ENCODE results near the gene TCL1B.

The TCL1B gene

DNA sequence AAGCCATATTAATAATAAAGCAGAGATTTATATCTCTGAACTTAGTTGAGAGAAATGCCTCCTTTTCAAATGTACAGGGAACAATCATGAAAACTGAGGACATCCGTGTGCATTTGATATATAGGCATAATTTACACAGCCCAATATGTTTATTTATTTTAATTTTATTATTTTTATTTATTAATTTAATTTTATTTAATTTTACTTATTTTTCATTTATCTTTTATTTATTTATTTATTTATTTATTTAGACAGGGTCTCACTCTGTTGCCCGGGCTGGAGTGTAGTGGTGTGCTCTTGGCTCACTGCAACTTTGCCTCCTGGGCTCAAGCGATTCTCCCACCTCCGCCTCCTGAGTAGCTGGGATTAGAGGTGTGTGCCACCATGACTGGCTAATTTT, 19.3 kb downstream of the TCL1B start:
- TF ChIP-seq, protein P1, sequence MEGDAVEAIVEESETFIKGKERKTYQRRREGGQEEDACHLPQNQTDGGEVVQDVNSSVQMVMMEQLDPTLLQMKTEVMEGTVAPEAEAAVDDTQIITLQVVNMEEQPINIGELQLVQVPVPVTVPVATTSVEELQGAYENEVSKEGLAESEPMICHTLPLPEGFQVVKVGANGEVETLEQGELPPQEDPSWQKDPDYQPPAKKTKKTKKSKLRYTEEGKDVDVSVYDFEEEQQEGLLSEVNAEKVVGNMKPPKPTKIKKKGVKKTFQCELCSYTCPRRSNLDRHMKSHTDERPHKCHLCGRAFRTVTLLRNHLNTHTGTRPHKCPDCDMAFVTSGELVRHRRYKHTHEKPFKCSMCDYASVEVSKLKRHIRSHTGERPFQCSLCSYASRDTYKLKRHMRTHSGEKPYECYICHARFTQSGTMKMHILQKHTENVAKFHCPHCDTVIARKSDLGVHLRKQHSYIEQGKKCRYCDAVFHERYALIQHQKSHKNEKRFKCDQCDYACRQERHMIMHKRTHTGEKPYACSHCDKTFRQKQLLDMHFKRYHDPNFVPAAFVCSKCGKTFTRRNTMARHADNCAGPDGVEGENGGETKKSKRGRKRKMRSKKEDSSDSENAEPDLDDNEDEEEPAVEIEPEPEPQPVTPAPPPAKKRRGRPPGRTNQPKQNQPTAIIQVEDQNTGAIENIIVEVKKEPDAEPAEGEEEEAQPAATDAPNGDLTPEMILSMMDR (IDR thresholded peaks at IDR 0.05; ENCODE audit: low read depth, low read length): no peak
- no peak for DNase-seq (ENCODE audit: low read depth, low spot score)
- no peak overlapping the region for H3K4me3 ChIP-seq (ENCODE audit: low read depth, low read length)
- in situ Hi-C loops (cut with HindIII; ENCODE audit: low sequenced_read_pairs): no loop called here

DNA sequence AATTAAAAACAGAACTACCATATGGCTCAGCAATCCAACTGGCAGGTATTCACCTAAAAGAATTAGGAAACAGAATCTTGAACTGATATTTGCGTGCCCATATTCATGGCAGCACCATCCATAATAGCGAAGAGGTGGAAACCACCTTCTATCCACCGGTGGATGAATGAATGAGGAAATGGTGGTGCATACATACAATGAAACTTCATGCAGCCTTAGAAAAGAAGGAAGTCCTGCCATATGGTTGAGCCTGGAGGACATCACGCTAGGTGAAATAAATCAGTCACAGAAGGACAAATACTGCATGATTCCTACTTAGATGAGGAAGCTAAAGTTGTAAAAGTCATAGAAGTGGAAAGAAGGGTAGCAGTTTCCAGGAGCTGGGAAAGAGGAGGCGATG, 21.1 kb downstream of the TCL1B start:
- DNase-seq (ENCODE audit: low read depth, low spot score): no peak
- no peak overlapping the region for H3K4me3 ChIP-seq (ENCODE audit: low read depth, low read length)
- in situ Hi-C loops (cut with HindIII; ENCODE audit: low sequenced_read_pairs): no loop called here
- TF ChIP-seq, protein P1 (IDR thresholded peaks at IDR 0.05; ENCODE audit: low read depth, low read length): no peak

DNA sequence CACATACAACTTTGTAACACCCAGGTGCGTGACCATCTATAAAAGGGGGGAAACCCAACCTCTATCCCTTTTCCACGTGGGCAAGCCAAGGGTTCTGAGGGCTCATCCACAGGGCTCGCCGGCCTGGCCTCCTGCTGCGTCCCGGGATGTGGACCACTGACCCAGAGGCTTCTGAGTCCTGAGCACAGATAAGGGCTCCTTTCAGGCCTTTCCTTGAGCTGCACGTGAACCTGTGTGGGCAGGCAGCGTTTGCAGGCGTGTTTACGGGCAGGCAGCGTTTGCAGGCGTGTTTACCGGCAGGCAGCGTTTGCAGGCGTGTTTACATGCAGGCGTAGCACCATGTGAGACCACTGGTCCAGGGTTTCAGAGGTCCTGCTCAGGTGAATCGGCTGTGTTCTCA, 23.9 kb downstream of the TCL1B start:
- DNase-seq (ENCODE audit: low read depth, low spot score): no peak
- H3K4me3 ChIP-seq (ENCODE audit: low read depth, low read length): no peak overlapping the region
- TF ChIP-seq, protein P1 (IDR thresholded peaks at IDR 0.05; ENCODE audit: low read depth, low read length): no peak
- in situ Hi-C loops (cut with HindIII; ENCODE audit: low sequenced_read_pairs): no loop called here

DNA sequence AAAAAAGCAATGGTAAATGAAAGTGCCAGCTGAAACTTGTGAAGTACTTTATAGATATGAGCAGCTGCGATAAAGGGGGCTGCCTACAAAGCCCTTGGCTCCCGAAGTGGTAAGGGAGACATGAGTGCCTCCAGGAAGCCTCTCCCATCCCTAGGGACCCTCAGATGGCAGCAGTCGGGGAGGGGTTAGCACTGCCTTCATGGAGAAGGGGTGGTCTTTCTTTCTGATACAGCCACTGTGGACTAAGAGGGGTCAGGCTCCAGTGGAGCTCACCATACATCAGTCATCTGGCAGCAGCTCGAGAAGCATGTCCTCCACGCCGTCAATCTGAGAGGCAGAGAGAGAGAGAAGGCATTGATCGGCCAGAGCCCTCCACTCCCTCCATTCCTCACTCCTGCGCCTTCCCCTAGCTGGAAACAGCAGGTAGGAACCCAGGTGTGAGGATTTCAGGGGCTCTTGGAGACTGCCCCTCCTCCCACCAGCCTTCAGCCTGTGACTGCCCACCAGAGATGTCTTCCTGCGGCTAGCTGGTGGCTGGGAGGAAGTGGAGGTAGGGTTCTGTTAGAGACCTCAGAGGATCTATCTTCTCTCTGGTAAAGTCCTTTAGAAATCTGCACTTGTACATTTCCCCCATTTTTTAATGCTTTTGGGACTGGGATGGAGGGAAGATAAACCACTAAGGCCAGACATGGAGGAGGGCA, 25.4 kb downstream of the TCL1B start:
- DNase-seq (ENCODE audit: low read depth, low spot score): no peak
- in situ Hi-C loops (cut with HindIII; ENCODE audit: low sequenced_read_pairs): no loop called here
- no peak overlapping the region for H3K4me3 ChIP-seq (ENCODE audit: low read depth, low read length)
- TF ChIP-seq, protein P1 (IDR thresholded peaks at IDR 0.05; ENCODE audit: low read depth, low read length): no peak

DNA sequence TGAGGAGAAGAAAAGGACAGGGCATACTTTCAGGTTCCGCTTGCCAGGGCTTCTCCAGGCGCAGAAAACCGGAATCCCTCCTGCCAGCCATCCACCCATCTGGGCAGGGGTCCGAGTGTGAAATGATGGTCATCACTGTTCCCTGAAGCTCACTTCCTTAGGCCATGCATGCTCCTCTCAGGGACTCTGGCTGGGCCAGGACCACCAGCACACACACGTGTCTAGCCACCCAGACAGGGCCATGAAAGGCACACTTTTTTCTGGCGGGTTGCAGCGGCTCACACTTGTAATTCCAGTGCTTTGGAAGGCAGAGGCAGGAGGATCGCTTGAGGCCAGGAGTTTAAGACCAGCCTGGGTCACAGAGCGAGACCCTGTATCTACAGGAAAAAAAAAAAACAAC, 26.2 kb downstream of the TCL1B start:
- in situ Hi-C loops (cut with HindIII; ENCODE audit: low sequenced_read_pairs): no loop called here
- DNase-seq (ENCODE audit: low read depth, low spot score): no peak
- H3K4me3 ChIP-seq (ENCODE audit: low read depth, low read length): no peak overlapping the region
- TF ChIP-seq, protein P1 (IDR thresholded peaks at IDR 0.05; ENCODE audit: low read depth, low read length): no peak

DNA sequence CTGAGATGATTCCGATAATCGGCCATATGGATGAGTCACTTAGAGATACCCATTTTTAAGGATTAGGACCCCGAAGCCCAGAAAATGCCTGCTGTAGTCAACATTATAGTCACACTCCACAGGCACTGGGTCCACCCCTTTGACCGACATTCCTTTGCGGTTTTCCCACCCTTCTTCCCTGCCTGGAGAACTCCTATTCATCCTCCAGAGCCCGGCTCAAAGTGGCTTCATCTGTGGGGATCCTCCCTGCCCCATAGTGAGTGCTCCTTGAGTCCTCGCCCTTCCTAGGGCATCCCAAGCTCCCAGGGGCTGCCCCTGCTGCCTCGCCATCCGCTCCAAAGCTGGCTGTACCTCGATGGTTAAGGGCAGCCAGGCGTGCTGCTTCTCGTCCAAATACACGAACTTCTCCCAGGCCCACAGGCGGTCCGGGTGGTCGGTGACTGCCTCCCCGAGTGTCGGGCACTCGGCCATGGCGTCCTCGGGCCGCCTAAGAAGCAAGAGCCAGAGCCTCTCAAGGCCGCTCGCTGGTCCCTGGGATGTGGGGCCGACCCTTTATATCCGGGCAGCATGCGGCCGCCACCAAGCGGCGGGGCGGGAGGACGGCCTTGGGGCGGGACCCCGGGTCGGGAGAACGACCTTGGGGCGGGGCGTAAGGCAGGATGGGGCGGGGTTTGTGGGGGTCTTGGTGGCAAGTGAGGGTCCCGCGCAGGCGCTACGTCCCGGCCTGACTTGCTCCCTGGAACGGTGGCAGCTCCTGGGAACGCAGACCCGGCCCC, 27.6 kb downstream of the TCL1B start, which contains the start of gene TCL1A:
TCL1A (minus strand) TSS at position 530 of the 776 bp plus-strand sequence; CDS start at position 471, 59 bp downstream.
- H3K4me3 ChIP-seq (ENCODE audit: low read depth, low read length): no peak within 1 kb of the TSS
- DNase-seq (ENCODE audit: low read depth, low spot score): no peak
- TF ChIP-seq, protein P1 (IDR thresholded peaks at IDR 0.05; ENCODE audit: low read depth, low read length): no peak
- in situ Hi-C loops (cut with HindIII; ENCODE audit: low sequenced_read_pairs): no loop called here
